ENCODE results near the gene ISG15.

GRCh38 chr1:1053022-1053421 is 39.7 kb downstream of the ISG15 start:
- TF ChIP-seq CTCF (IDR thresholded peaks at IDR 0.05): no peak
- no peak for TF ChIP-seq POLR2A (IDR thresholded peaks at IDR 0.05)

All from body of pancreas (tissue), 4 donors.